HG03175 (cell line): Measurements from ENCODE around the gene HS6ST3.

Experiments
- ATAC-seq: cut with Tn5 transposase; IDR thresholded peaks from one replicate; pipeline ENCODE4 v1.9.1; 2021; ENCODE audit warnings: mild to moderate bottlenecking, moderate library complexity; ENCODE audit not compliant: unreplicated experiment

The HS6ST3 gene

GRCh38 chr13:96696389-96696900, 606.5 kb downstream of the HS6ST3 start:
- no peak for ATAC-seq

GRCh38 chr13:96700657-96701056, 610.8 kb downstream of the HS6ST3 start:
- ATAC-seq = no peak

GRCh38 chr13:96707146-96707545, 617.2 kb downstream of the HS6ST3 start:
- no peak for ATAC-seq

GRCh38 chr13:96710166-96710862, 620.4 kb downstream of the HS6ST3 start:
- no peak for ATAC-seq

GRCh38 chr13:96720446-96720845, 630.5 kb downstream of the HS6ST3 start:
- no peak for ATAC-seq

- no peak for ATAC-seq
Measured at GRCh38 chr13:96726651-96727050, 636.7 kb downstream of the HS6ST3 start.

- no peak for ATAC-seq
Measured at GRCh38 chr13:96728463-96728862, 638.6 kb downstream of the HS6ST3 start.

- no peak for ATAC-seq
Measured at GRCh38 chr13:96730676-96731075, 640.8 kb downstream of the HS6ST3 start.

GRCh38 chr13:96734499-96734898, 644.6 kb downstream of the HS6ST3 start:
- ATAC-seq = no peak

GRCh38 chr13:96741779-96742178, 651.9 kb downstream of the HS6ST3 start:
- no peak for ATAC-seq

- ATAC-seq = no peak
Measured at GRCh38 chr13:96743296-96744089, 653.6 kb downstream of the HS6ST3 start.

GRCh38 chr13:96744367-96745331, 654.7 kb downstream of the HS6ST3 start:
- ATAC-seq = no peak

GRCh38 chr13:96746886-96747285, 657.0 kb downstream of the HS6ST3 start:
- ATAC-seq = no peak

GRCh38 chr13:96749825-96750224, 659.9 kb downstream of the HS6ST3 start:
- no peak for ATAC-seq

GRCh38 chr13:96751089-96751488, 661.2 kb downstream of the HS6ST3 start:
- ATAC-seq = no peak

- no peak for ATAC-seq
Measured at GRCh38 chr13:96762876-96763275, 673.0 kb downstream of the HS6ST3 start.

- no peak for ATAC-seq
Measured at GRCh38 chr13:96766306-96766705, 676.4 kb downstream of the HS6ST3 start.

GRCh38 chr13:96768524-96768923, 678.6 kb downstream of the HS6ST3 start:
- ATAC-seq = no peak

GRCh38 chr13:96769874-96770273, 680.0 kb downstream of the HS6ST3 start:
- no peak for ATAC-seq

GRCh38 chr13:96771486-96772367, 681.8 kb downstream of the HS6ST3 start:
- ATAC-seq = peak; percentile 97
